GM19452 (cell line): ENCODE data around the gene SLC15A1.

Experiments
- ATAC-seq: cut with Tn5 transposase; IDR thresholded peaks from one replicate; pipeline ENCODE4 v1.9.1; 2021; ENCODE audit not compliant: unreplicated experiment

Gene SLC15A1, protein sequence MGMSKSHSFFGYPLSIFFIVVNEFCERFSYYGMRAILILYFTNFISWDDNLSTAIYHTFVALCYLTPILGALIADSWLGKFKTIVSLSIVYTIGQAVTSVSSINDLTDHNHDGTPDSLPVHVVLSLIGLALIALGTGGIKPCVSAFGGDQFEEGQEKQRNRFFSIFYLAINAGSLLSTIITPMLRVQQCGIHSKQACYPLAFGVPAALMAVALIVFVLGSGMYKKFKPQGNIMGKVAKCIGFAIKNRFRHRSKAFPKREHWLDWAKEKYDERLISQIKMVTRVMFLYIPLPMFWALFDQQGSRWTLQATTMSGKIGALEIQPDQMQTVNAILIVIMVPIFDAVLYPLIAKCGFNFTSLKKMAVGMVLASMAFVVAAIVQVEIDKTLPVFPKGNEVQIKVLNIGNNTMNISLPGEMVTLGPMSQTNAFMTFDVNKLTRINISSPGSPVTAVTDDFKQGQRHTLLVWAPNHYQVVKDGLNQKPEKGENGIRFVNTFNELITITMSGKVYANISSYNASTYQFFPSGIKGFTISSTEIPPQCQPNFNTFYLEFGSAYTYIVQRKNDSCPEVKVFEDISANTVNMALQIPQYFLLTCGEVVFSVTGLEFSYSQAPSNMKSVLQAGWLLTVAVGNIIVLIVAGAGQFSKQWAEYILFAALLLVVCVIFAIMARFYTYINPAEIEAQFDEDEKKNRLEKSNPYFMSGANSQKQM

DNA sequence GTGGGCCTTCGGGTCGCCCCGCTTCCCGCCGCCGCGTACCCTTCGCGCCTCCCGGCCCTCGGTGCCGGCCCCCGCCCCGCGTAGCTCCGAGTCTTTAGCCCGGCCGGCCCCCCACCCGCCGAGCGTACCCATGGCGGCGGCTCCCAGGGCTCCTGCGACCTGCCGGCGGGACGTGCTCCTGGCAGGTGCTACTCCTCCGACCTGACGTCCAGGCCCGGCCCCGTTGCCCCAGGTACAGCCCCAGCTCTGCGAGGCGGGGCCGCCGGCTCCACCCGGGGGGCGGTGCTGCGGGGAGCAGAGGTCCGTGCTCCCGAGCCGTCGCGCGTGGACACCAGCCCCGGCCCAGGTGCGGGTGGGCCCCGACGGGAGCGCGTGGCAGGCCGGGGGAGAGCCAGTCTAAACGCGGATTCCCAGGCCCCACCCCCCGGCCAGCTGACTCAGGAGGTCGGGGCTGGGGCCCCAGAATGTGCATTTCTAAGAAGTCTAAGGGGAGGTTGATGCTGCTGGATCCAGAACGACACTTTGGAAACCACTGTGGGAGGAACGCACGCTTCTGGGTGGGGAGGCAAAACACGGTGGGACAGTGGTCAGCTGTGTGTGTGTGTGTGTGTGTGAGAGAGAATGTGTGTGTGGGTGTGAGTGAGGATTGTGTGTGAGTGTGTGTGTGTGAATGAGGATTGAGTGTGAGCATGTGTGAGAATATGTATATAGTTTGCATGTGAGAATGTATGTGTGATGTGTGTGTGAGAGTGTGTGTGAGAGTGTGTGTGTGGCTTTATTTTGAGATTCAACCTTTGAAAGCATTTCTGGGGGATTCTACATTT, at the start of gene SLC15A1:
TSS of gene SLC15A1 (minus strand) at position 206 of the 824 bp plus-strand sequence. CDS start at position 132, 74 bp downstream.
- ATAC-seq, result no peak

DNA sequence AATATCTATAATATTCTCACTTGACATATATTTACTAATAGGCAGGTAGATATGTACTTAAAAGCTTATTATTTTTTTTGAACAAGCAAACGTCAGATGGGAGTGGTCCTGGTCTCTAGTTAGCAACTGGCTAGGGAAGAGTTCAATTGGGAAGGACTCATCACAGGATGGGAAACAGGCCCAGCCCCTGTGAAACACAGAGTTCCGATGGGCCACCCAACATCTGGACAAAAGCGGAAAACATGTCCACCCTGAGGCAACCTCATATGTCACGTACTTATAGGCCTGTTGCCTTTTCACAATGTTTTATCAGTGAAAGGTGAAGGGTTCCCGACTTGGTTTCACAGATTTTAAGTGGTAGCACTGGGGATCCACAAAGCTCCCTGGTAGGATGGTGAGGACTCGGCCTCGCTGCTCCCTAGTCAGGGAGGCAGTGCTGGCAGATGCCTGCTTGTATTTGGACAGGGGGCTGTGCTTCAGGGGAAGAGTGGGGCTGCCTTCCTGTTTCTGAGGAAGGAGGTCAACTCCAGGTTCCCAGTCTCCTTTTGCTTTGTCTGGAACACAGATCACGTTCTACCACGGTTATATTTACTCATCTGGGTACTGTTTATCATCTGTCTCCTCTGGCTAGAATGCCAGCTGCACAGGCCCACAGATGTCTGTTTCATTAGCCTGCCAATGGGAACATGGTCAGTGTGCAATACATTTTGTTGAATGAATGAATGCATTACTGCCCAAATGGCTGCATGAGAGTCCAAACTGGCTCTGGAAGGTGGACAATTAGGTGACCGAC, 49.4 kb upstream of the SLC15A1 start:
- no peak for ATAC-seq

DNA sequence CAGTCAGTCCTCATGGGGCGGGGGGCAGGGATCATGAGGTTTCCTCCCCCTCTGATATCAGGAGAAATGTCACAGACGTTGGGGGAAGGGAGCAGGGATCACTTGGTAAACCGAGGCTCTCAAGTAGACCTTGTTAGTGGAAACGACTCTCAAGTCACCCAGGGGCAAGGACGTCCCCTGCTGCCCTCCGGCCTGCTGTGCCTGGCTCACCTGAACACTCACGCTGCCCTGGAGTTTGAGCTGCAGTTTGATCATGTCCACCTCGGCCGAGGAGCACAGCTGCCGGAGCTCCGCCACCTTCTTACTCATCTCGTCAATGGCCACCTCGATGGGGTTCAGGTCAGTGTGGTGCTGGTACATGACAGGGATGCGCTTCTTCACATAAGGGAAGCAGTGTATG, 47.6 kb upstream of the SLC15A1 start:
- ATAC-seq, result no peak

DNA sequence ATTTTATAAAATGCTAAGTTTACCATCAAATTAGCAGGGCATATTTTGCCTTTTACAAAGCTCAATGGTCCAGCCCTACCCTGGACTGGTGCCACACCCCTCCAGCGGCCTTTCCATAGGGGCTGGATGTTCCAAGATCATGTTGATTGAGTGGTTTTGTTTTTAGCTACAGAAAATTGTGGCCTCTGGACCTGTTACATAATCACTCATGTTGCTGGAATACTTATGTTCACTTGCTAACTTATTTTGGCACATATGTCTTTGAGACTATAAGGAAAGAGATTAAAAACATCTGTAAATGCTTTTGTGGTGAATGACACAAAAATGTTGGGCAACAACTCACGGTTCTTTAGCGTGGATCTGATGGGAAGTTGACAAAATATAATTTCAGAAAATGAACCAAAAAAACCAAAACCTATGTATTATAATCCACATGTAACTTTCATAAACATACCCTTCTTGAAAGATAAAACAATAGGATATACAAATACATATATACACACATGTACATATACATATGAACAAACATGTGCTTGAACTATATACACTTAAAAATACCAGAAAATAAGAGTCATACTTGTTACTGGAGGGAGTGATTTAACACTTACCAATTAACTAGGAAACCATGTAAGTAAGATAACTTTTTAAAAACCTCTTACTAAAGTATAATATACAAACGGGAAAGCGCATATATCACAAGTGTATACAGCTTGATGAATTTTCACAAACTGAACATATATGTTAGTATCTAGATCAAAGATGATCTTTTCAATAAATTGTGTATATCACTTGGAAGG, 46.6 kb upstream of the SLC15A1 start:
- no peak for ATAC-seq

DNA sequence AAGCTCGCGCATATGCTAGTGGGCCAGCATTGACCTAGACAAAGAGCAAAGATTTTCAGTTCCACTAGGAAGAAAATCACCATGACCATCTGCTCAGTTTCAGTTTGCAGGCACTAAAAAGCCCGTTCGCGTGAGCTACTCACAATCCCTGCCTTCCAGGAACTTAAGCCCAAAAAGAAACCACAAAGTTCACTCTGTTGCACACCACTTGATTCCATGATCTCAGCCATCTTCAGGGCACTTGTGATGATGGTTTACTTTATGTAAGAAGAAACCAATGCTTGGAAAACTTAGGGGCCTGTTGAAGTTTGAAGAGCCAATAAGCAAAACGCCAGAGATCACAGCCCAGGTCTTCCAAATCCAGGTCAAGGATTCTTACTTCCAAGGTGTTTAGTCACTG, 45.0 kb upstream of the SLC15A1 start:
- ATAC-seq, result no peak

DNA sequence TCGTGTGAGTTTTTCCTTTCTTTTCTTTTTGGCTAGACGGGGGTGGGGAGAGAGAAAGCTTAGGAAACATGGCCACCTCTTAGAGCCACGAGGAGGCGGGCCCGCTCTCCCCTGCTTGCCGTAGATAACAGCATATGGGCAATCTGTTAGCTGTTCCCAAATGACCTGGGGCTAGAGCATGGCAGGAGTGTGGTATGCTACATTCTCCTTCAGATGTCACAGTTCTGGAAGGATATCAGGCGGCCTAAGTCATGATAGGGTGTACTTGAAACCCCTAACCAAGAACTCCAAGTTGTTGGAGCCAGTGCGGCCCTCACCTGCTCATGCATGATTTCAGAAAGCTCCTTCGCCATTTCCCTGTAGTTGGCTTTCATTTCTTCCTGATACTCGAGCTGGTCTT, 44.3 kb upstream of the SLC15A1 start:
- no peak for ATAC-seq

DNA sequence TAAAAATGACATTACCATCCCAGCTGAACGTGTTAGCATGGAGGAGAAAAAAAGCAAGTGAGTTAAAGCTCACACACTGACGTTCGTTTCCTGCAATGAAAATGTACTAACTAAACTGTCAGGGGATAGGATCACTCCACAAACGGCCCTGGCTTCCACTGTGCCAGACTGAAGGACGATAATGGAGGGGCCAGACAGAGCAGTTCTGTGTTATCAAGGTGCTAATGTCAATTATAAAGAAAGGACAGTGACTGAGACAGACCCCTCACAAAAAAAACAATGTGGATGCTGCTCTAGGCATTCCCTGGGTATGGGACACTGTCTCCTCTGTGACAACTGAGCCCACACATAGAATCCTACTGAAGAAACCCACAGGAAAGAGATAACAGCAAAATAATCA, 43.7 kb upstream of the SLC15A1 start:
- ATAC-seq, result no peak

DNA sequence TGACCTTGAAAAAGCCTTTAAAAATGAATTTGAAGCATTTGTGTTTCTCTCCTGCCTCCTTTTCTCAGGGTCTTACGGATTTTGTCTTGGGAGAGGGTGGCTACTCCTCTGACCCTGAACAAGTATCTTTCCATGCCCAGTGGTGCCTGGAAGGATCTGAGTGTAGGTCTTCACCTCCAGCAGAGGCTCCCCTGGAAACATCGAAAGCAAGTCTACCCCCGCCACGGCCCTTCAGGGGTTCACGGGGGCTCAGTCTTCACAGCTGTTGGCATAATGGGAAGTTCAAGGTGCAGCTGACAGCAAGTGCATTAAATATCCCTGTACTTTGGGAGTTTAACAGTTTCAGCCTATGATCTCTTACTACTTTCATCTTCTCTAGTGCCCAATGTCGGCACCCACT, 42.7 kb upstream of the SLC15A1 start:
- ATAC-seq, result no peak

DNA sequence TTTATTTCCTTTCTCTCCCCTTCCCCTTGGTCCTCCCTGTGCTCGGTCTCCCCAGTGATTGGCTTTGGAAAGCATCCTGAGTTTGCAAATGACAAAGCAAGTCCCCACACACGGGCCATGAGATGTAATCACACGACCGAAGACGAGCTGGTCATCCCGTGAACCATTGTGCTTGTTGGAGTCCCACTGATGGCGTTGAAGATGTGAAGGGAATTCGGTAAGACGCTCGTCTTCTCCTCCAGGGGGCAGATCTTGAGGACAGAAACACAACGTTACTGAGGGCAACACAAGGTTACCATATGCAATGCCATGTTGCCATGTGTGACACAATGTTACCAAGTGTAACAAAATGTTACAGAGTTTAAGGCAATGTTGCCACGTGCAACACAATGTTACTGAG, 42.0 kb upstream of the SLC15A1 start:
- ATAC-seq, result no peak

DNA sequence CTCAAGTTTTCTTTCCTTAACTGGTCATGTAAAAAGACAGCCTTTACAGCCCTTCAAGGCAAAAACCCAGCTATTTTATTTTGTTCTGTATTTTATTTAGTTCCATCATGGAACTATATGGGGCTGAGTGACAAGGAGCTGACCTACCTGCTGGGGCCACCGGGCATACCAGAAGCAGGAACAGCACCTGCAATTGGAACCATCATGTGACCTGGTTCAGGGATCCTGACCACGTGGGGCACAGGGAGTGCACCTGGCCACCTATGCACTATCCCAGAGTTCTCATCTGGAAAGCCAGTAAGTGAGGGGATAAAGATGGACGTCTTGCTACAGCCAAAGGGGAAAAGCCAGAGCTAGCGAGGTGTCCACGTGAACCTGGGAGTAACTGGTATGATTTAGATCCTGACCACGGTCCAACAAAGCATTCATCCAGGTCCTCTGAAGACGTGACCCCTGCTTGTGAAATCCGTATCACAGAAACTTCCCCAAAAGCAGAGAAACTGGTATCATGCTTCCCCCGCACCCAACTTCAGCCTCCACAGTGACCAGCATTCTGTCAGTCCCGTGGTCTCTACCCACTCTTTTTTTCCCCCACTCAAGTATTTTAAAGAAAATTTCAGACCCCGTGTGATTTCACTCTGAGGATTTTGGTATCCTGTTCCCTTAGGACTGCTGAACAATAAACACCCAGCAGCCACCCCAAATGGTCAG, 40.5 kb upstream of the SLC15A1 start:
- no peak for ATAC-seq

DNA sequence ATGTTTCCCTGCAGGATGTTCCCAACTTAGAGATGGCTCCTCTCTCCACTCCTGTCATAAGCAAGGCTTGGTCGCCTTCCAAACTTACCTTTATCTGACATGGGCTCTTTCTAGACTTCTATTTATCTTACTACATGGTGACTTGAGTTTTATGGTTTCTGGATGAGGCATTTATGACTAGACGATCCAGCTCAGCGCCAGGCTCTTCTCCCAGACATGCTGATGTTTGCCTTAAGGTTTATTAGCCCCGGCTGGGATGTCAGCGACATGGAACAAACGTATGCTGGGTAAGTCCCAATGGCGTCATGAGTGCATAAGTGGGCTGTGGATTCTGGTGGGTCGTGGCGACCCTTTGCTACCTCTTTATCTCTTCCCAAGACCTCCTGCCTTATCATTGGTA, 39.8 kb upstream of the SLC15A1 start:
- no peak for ATAC-seq

DNA sequence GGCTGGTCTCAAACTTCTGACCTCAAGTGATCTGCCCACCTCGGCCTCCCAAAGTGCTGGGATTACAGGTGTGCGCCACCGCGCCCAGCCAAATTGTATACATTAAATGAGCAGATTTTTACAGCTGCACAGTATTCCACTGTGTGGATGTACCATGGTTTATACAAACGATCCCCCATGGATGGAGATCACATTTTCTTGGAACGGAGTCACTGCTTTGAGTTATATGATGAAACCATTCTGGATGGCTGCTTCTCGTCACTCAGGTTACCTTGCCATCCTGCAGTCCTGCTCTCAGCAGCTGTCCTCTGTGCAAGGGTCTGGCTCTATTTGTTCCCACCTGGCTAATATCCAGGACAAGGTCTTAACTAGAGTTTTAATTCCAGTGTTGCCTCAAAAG, 39.1 kb upstream of the SLC15A1 start:
- ATAC-seq, result no peak

DNA sequence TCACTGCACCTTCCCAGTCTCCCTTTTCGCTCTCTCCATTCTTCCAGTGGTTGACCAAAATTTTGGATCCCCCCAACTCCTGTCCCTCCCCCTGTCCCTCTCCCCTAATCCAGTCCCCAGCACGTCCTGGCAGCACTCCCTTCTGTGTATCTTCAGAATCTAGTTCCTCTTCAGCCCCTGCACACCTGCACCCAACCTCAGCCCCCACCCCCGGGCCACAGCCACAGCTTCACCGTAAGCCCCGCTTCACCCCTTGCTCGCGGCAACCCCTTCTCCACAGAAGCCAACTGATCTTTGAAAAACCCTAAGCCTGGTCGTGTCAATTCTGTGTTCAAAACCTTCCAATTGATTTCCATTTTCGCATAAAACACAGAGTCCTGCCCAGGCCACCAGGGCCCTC, 35.5 kb upstream of the SLC15A1 start:
- no peak for ATAC-seq

DNA sequence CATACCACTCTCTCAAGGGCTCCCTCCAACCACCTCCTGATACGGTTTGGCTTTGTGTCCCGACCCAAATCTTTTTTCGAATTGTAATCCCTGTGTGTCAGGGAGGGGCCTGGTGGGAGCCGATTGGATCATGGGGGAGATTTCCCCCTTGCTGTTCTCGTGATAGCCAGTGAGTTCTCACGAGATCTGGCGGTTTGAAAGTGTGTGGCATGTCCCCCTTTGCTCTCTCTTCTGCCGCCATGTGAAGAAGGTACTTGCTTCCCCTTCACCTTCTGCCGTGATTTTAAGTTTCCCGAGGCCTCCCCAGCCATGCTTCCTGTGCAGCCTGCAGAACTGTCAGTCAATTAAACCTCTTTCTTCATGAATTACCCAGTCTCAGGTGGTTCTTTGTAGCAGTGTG, 34.7 kb upstream of the SLC15A1 start:
- no peak for ATAC-seq

DNA sequence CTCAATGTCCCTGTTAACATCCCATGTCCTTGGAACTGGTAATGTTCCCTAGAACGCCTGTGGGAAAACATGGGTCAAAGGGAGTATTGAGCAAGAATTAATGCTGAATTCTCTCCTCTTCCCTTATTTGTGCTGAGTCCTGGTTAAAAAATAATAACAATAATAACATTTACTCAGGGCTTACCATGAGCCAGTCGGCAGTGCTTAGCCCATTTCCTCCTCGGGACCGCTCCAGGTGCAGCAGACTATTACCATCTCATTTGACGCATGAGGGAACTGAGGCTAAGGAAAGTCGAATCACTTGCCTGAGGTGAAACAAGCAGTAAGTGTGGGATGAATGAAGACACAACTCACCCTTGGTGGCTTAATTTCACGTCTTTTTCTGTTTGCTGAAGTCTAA, 33.6 kb upstream of the SLC15A1 start:
- no peak for ATAC-seq

DNA sequence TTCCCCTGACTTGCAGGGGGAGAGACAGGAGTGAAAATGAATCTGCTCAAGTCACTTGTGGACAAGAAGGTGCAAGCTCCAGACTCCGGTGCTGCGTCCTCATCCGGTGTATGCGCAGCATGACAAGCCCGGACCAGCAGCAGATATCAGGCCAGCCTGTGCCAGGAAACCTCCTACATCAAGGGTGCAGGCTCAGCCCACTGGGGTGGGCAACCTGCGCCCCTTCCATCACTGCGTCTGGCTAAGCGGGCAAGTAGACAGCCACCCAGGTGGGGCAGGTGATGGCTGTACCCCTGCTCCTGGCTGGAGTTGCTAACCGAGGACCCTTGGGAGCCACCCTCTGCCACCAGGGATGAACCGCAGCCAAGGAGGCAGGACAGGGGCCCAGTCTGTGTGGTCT, 32.9 kb upstream of the SLC15A1 start:
- no peak for ATAC-seq

DNA sequence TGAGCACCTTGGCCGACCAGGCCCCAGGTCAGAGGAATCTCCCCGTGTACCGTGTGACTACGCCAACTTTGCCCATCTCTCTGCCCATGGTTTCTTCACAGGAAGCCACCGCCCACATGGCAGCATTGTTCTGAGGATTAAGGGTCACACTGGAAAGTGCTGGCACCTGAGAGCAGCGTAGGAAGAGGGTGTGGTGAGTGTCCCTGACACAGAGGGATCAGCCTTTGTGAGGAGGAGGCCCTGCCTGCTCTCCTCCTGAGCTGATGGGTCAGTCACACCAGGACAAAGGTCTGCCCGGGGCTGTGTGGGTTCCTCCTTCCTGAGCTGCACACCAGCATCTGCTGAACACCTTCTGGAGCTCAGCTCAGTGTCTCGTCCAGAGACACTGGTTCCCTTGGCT, 32.2 kb upstream of the SLC15A1 start:
- no peak for ATAC-seq

DNA sequence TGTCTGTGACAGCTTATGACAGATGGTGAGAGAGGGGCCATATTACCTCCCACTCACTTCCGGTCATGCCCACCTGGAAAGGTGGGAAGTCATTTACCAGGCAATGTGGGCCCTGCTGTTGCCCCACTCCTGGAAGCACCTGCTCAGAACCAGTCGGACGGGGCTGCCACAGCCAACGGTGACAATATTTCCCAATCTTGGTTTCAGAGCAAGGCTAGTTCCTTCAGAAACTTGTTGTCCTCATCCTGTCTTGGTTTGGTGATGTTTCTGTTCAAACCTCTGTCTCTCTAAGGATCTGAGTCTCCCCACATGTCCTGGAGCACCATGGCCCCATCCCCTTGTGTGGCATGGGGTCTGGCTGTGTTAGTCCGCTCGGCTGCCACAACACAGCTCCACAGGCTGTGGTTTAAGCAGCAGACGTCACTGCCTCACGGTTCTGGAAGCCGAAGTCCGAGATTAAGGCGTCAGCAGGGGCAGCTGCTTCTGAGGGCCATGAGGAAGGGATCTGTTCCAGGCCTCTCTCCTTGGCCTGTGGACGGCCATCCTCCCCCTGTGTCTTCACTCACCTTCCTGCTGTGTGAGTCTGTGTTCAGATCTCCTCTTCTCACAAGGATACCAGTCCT, 31.5 kb upstream of the SLC15A1 start:
- ATAC-seq, result no peak

DNA sequence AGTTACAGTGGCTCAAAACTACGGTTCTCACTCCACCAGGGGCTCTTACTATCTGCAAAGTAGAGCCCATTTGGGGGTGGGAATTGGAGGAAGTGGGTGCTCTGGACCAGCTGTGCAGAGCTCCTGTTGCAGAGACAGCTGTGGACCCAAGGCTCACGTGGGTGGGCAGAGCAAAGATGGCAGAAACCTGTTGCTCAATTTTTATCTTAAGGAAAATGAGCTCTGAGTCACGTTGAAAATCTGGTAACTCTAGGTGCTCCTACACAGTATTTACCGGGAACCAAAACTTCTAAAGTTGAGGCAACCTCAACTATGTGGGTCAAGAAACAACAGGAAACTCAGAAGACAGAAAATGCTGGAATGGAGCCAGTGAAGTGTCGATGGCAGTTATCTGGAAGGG, 30.2 kb upstream of the SLC15A1 start:
- no peak for ATAC-seq
